HepG2 (cell line): ENCODE results near the gene TRIM7. TPM values are rescaled to one million over a fixed set of nuclear protein-coding genes. Genes with fewer than 3 reads are reported as not detected.
A peak's percentile ranks its signal among the peaks of the same experiment; 100 is the strongest.

Experiments
- CSRNP1 ChIP-seq: sonication (generic); formaldehyde crosslinking; IDR thresholded peaks from 2 replicates; pipeline ENCODE4 v1.8.1; 2023; ENCODE audit warnings: mild to moderate bottlenecking, missing genetic modification reagents
- E2F2 ChIP-seq: sonication (generic); formaldehyde crosslinking; IDR thresholded peaks from 2 replicates; pipeline ENCODE4 v1.4.0; 2020; ENCODE audit warnings: missing genetic modification reagents, borderline replicate concordance
- FOXC1 ChIP-seq: sonication (generic); formaldehyde crosslinking; IDR thresholded peaks from 2 replicates; pipeline ENCODE4 v1.8.0; 2022; ENCODE audit warnings: mild to moderate bottlenecking, missing genetic modification reagents, borderline replicate concordance
- HINFP ChIP-seq: sonication (generic); formaldehyde crosslinking; IDR thresholded peaks from 2 replicates; pipeline ENCODE4 v1.4.0; 2020; ENCODE audit warnings: low read depth, mild to moderate bottlenecking, missing genetic modification reagents
- HNF1B ChIP-seq: sonication (generic); formaldehyde crosslinking; IDR thresholded peaks from 2 replicates; pipeline ENCODE4 v1.5.1; 2020; ENCODE audit warnings: mild to moderate bottlenecking, moderate library complexity, missing genetic modification reagents
- ISL2 ChIP-seq: sonication (generic); formaldehyde crosslinking; IDR thresholded peaks from 2 replicates; pipeline ENCODE4 v1.5.0; 2020; ENCODE audit warnings: missing genetic modification reagents
- KAT2B ChIP-seq: fragments of 150-350 bp; IDR thresholded peaks from 2 replicates; pipeline ENCODE4 v1.6.1; 2014; ENCODE audit warnings: low read depth, low read length, borderline replicate concordance
- KDM2A ChIP-seq: sonication (generic); formaldehyde crosslinking; IDR thresholded peaks from 2 replicates; pipeline ENCODE4 v1.4.0; 2020; ENCODE audit warnings: low read depth, missing genetic modification reagents, borderline replicate concordance
- KLF6 ChIP-seq: IDR thresholded peaks from 2 replicates; pipeline ENCODE4 v1.8.0; 2016; ENCODE audit warnings: missing biosample characterization, missing genetic modification reagents
- MBD4 ChIP-seq: IDR thresholded peaks from 2 replicates; pipeline ENCODE4 v1.6.1; 2012; ENCODE audit warnings: low read length, inconsistent platforms, borderline replicate concordance
- PAX8 ChIP-seq: sonication (generic); formaldehyde crosslinking; IDR thresholded peaks from 2 replicates; pipeline ENCODE4 v1.8.0; 2022; ENCODE audit warnings: mild to moderate bottlenecking, missing genetic modification reagents, borderline replicate concordance
- POGZ ChIP-seq: sonication (generic); formaldehyde crosslinking; IDR thresholded peaks from 2 replicates; pipeline ENCODE4 v1.4.0; 2020; ENCODE audit warnings: mild to moderate bottlenecking, missing genetic modification reagents
- POLR2AphosphoS5 ChIP-seq: IDR thresholded peaks from 2 replicates; pipeline ENCODE4 v1.6.1; 2012; ENCODE audit warnings: low read depth, low read length
- SAFB2 ChIP-seq: sonication (generic); formaldehyde crosslinking; IDR thresholded peaks from 2 replicates; pipeline ENCODE4 v1.5.1; 2020; ENCODE audit warnings: missing genetic modification reagents, low read depth, mild to moderate bottlenecking, borderline replicate concordance
- SALL1 ChIP-seq: sonication (generic); formaldehyde crosslinking; IDR thresholded peaks from 2 replicates; pipeline ENCODE4 v1.8.0; 2022; ENCODE audit warnings: mild to moderate bottlenecking, missing genetic modification reagents
- SIX1 ChIP-seq: sonication (generic); formaldehyde crosslinking; IDR thresholded peaks from 2 replicates; pipeline ENCODE4 v1.4.0; 2020; ENCODE audit warnings: missing genetic modification reagents, borderline replicate concordance
- SPEN ChIP-seq: sonication (generic); formaldehyde crosslinking; IDR thresholded peaks from 2 replicates; pipeline ENCODE4 v1.5.1; 2020; ENCODE audit warnings: low read depth, mild to moderate bottlenecking, missing genetic modification reagents
- YEATS4 ChIP-seq: sonication (generic); formaldehyde crosslinking; IDR thresholded peaks from 2 replicates; pipeline ENCODE4 v1.4.0; 2020; ENCODE audit warnings: missing genetic modification reagents, borderline replicate concordance
- ZC3H13 ChIP-seq: sonication (generic); formaldehyde crosslinking; IDR thresholded peaks from 2 replicates; pipeline ENCODE4 v1.8.1; 2023; ENCODE audit warnings: mild to moderate bottlenecking, missing genetic modification reagents, moderate library complexity
- ZMAT5 ChIP-seq: sonication (generic); formaldehyde crosslinking; IDR thresholded peaks from 2 replicates; pipeline ENCODE4 v1.5.0; 2020; ENCODE audit warnings: mild to moderate bottlenecking, low read depth, missing genetic modification reagents, borderline replicate concordance
- polyA plus RNA-seq, 8 experiments: library from polyadenylated mRNA; depleted of rRNA in 3 of 8; stranded (reverse) in 7 of 8; unstranded in 1 of 8; fragments of >200 nt; fragmentation: Illumina TruSeq in 4 of 8; extraction: Trizol in 4 of 8; gene quantifications; 2 replicates each; pipeline versions ENCODE4 v1.2.1 to v1.2.3, GENCODE V29; 2011 to 2016; ENCODE audit warnings: low read depth in 4 of 8, missing spikeins in 1 of 8, mixed read lengths in 1 of 8; ENCODE audit not compliant: insufficient read depth in 1 of 8
- total RNA-seq, 5 experiments: library from RNA; depleted of rRNA; stranded (reverse); fragments of >200 nt; fragmentation: Illumina TruSeq; extraction: Trizol; gene quantifications; 2 replicates each; pipeline ENCODE4 v1.2.3, GENCODE V29; 2016; ENCODE audit warnings: low read depth in 1 of 5

Gene TRIM7
- total and polyA plus RNA-seq, 2 of the 13 experiments (the other 11 are each of a cell fraction or from before 2014, with no cell fraction given), result 0.13 TPM; not detected in 1

- TF ChIP-seq SAFB2 (CRISPR knock-in tag) (no peak), CSRNP1 (CRISPR knock-in tag) (no peak), POLR2AphosphoS5 (no peak), ZMAT5 (CRISPR knock-in tag) (no peak), PAX8 (CRISPR knock-in tag) (no peak), SALL1 (peak; percentile 23; the same call in 1 of the 2 replicates), KLF6 (CRISPR knock-in tag) (no peak), HINFP (CRISPR knock-in tag) (no peak), ISL2 (0 out of 2 replicates have a peak, but pooled peaks have one; percentile 24), HNF1B (CRISPR knock-in tag) (no peak), KDM2A (CRISPR knock-in tag) (0 out of 2 replicates have a peak, but pooled peaks have one; percentile 34), KAT2B (no peak), SIX1 (CRISPR knock-in tag) (no peak), YEATS4 (CRISPR knock-in tag) (no peak), POGZ (no peak), MBD4 (no peak), ZC3H13 (0 out of 2 replicates have a peak, but pooled peaks have one; percentile 31), E2F2 (CRISPR knock-in tag) (no peak), SPEN (CRISPR knock-in tag) (0 out of 2 replicates have a peak, but pooled peaks have one; percentile 23), FOXC1 (CRISPR knock-in tag) (no peak)
These were observed 45.5 kb downstream of the TRIM7 start (continued) for GRCh38 chr5:181159286-181160151.
